ENCODE measurements around the gene EGFLAM.

The EGFLAM gene

GRCh38 chr5:38452201-38452600, 193.8 kb downstream of the EGFLAM start:
- DNase-seq: no peak

DNA sequence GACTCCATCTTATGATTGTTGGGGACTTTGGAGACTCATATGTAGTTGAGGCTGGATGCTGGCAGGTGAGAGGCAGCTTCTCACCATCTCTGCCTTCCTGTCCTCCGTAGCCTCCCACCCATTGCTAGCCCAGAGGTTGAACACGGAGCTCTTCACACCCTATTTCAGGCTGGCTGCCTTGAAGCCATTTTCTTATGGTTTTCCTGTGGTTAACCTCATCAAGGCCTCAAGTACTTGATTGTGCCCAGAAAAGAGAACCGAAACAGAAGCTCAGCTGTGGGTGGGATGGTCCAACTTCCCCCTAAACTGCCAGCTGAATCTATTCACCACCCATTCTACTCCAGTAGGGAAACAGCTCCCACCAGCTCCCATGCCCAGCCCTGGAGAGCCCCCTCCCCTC, 195.1 kb downstream of the EGFLAM start:
- peak; percentile 30 to 31 for DNase-seq

GRCh38 chr5:38453921-38454320, 195.6 kb downstream of the EGFLAM start:
- DNase-seq: no peak

DNA sequence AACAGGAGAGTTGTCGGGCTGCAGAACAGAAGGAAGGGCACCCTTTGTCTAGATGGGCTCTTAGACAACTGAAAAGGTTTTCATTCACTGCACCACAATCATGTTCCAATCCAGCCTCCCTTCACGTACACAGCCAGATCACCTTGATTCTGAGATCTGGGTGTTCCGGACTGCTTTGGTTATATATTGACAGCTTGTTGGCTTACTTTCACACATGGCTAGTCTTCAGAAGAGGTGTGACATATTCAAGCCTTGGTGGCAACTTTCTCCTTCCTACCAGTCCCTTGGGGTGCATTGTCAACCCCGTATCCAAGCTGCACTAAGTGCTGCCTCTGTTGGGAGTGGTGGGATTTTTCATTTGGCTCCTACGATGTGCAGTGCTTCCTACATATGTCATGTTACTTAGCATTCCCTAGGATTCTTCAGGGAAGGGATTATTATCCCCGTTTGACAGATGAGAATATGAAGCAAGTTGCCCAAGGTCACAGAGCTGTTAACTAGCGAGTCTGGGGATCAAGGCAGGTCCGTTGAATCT, 197.5 kb downstream of the EGFLAM start:
- no peak for DNase-seq

GRCh38 chr5:38456657-38457399, 198.5 kb downstream of the EGFLAM start:
- DNase-seq: no peak

- no peak for DNase-seq
These were observed 199.8 kb downstream of the EGFLAM start for GRCh38 chr5:38458174-38458573.

DNA sequence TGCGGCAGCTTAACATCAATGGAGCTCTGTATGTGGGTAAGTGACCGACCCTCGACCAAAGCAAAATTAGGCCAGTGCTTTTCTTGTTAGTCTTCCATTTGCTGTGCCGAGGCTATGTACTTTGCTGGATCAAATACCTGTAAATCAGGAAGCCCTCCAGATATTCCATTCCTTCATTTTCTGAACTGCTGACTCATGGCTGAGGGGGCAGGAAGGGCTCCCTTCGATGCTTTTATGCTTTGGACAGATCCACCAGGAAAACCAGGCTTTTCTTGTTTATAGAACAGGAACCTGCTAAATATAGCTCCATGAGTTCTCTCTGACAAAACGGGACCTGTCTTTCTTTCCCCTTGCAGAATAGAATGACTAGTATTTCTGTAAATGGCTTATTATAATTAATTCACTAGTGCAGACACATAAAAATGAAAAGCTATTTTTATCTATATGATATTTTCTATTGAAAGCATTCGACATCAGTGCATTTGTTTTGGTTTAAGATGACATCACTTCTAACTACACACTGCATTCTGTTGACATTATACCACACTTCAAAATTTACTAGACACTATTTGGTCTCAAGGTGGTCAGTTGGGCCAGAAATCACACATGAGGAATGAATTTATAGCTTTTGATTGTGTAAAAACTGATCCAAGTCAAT, 204.7 kb downstream of the EGFLAM start:
- DNase-seq: no peak

DNA sequence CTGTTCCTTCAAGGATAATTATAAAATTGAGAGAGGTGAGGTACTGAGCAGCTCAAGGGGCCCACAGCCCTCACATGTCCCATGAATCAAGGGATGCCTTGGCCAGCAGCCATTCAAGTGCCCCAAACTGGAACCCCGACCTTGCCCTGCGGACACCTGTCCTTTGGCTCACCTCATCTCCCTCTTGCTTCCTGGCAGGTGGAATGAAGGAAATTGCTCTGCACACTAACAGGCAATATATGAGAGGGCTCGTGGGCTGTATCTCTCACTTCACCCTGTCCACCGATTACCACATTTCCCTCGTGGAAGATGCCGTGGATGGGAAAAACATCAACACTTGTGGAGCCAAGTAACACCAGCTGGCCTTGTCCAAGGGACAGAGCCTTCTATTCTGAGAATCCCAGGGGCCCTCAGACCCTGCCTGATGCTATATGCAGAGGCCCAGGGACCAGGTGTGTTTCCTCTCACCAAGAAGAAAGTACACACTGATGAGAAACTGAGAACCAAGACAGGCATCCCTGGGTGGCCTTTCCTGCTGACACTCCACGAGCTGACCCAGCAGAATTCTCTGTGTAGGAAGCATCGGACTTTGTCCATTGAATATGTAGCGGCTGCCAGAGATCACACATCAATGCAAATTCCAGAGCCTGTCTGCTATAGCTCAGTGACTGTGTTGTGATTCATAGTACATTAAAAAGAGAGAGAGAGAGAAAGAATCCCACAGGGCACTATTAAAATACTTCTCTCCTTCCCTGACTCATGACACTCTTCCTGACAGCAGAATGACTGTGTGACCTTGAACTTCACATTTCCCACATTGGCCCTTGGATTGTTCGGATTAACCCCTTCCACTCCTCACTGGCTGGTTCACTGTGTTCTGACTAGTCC, 205.5 kb downstream of the EGFLAM start:
- no peak for DNase-seq

DNA sequence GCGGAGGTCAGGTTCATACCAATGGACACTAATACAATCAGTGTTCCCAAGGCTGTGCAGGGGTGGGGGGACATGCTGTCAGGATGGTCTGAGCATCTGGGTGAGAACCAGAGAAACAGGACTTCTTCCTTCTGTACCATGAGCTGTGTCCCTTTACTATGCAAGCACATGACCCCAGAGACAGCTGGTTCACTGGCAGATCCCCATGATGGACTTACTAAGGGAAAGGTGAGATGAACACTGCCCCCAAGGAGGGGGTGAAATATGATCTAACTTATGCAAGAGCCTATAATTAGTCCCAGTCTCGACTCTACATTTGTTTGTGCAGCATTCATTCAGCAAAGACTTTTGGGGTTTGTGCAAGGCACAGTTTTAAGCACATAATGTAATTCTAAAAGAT, 206.7 kb downstream of the EGFLAM start:
- no peak for DNase-seq

GRCh38 chr5:38465702-38466423, 207.5 kb downstream of the EGFLAM start:
- no peak for DNase-seq

GRCh38 chr5:38466424-38467189, 208.2 kb downstream of the EGFLAM start:
- DNase-seq: no peak

- DNase-seq: no peak
These were observed 209.1 kb downstream of the EGFLAM start for GRCh38 chr5:38467353-38468040.

DNA sequence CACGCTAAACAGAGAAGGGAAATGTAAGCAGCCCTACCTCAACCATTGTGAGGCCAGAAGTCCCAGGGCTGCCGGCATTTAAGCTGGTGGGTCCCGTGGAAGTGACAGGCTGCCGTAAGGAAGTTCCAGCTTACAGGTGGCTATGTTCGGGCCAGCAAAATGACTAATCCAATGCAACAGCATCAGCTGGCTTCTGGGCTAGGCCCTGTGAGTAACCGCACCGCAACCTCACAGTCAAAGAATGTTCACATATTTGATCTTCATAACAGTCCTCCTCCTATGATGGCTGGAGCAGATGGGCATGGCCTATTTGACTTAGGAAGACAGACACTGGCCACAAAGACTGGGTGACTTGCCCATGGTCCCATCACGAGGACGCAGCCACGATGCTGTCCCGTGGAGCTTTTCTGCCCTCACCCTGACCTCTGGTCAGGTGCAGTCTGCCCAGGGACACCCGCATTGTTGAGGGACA, 209.9 kb downstream of the EGFLAM start:
- DNase-seq: no peak

GRCh38 chr5:38468978-38469706, 210.8 kb downstream of the EGFLAM start:
- no peak for DNase-seq

GRCh38 chr5:38469707-38470267, 211.4 kb downstream of the EGFLAM start:
- no peak for DNase-seq

DNA sequence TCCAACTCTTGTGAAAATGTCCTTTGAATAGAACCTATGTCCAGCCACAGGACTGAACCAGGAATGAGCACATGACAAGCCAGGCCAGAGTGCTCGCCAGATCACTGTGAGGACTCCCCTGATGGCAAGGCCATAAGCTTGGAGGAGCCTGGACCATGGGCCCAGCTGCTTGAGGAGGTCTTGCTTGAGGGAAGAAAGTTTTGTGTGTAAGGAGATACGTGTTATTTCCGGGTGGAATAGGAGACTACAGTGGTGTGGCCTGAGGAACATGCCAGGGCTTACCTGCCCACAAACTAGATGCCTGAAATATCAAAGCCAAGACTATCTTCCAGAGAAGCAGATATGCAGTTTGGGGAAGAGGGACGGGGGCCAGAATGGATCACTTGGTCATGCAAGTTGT, 213.3 kb downstream of the EGFLAM start:
- no peak for DNase-seq

DNA sequence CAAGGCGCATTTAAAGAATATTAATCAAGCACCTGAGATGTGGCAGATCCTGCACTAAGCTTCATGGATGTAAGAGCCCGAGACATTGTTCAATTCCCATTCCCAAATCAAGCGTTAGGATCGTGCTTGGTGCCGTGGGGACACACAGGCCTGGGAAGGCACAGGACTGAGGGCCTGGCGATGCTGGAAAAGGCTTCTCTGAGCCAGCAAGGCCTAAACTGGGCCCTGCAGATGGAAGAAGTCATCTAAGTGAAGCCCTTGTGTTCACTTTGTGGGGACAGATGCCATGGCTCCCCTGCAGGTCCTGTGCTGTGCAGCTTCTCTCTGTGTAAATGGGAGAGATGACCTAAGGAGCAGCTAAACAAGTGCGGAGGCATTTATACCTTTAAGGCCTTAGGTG, 214.2 kb downstream of the EGFLAM start:
- no peak for DNase-seq

DNA sequence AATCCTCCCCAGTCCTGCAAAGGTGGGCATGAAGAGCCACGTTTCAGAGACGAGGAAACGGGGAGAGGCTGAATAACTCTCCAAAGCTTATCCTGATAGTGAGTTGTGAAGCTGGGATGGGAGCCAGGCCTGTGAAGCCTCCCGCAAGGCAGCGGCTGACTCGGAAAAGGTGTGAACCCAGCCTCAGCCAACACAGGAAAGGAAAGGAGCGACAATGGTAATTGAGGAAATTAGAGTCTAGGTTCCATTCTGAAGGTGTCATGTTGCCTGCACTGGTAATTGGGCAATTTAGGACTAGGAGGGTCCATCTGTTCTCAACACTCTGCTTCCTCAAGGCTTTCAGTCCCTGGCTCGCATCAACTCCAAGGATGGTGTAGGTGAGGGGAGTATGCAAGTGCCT, 214.6 kb downstream of the EGFLAM start:
- DNase-seq: no peak

DNA sequence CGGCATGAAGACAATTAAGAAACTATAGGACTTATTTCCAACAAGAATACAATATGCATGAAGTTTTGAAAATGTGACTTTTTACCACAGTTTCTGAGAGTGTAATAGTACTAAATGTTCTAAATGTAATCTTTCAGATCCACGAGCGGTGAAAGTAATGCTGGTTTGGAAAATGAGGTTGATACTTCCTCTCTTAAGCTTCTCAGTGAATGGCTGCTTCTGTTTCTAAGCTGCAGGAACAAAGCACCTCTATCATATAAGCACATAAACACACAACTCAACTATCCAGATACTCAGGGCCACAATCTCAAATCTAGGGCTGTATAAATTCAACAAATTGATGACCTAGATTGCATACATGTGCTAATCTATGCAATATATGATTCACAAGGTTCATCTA, 219.8 kb downstream of the EGFLAM start:
- no peak for DNase-seq

GRCh38 chr5:38478878-38479277, 220.5 kb downstream of the EGFLAM start:
- no peak for DNase-seq

Measured in stimulated activated CD4-positive, alpha-beta T cell treated with anti-CD3 and anti-CD28 coated beads, Interleukin-2, amount 100 ng/mL, for 24 hours (primary cell).